ENCODE results near the gene GCFC2.

Gene GCFC2

GRCh38 chr2:75654012-75654411 is 56.7 kb downstream of the GCFC2 start:
- ATAC-seq = no peak
- no peak for TF ChIP-seq ZC3H10 (CRISPR knock-in tag; IDR thresholded peaks at IDR 0.05)
- no peak for TF ChIP-seq TCF4 (CRISPR knock-in tag; IDR thresholded peaks at IDR 0.05; ENCODE audit: borderline replicate concordance)
- TF ChIP-seq, protein P1, sequence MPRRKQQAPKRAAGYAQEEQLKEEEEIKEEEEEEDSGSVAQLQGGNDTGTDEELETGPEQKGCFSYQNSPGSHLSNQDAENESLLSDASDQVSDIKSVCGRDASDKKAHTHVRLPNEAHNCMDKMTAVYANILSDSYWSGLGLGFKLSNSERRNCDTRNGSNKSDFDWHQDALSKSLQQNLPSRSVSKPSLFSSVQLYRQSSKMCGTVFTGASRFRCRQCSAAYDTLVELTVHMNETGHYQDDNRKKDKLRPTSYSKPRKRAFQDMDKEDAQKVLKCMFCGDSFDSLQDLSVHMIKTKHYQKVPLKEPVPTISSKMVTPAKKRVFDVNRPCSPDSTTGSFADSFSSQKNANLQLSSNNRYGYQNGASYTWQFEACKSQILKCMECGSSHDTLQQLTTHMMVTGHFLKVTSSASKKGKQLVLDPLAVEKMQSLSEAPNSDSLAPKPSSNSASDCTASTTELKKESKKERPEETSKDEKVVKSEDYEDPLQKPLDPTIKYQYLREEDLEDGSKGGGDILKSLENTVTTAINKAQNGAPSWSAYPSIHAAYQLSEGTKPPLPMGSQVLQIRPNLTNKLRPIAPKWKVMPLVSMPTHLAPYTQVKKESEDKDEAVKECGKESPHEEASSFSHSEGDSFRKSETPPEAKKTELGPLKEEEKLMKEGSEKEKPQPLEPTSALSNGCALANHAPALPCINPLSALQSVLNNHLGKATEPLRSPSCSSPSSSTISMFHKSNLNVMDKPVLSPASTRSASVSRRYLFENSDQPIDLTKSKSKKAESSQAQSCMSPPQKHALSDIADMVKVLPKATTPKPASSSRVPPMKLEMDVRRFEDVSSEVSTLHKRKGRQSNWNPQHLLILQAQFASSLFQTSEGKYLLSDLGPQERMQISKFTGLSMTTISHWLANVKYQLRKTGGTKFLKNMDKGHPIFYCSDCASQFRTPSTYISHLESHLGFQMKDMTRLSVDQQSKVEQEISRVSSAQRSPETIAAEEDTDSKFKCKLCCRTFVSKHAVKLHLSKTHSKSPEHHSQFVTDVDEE (CRISPR knock-in tag; IDR thresholded peaks at IDR 0.05) = no peak
- TF ChIP-seq, protein P2, sequence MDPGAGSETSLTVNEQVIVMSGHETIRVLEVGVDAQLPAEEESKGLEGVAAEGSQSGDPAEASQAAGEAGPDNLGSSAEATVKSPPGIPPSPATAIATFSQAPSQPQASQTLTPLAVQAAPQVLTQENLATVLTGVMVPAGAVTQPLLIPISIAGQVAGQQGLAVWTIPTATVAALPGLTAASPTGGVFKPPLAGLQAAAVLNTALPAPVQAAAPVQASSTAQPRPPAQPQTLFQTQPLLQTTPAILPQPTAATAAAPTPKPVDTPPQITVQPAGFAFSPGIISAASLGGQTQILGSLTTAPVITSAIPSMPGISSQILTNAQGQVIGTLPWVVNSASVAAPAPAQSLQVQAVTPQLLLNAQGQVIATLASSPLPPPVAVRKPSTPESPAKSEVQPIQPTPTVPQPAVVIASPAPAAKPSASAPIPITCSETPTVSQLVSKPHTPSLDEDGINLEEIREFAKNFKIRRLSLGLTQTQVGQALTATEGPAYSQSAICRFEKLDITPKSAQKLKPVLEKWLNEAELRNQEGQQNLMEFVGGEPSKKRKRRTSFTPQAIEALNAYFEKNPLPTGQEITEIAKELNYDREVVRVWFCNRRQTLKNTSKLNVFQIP (CRISPR knock-in tag; IDR thresholded peaks at IDR 0.05; ENCODE audit: borderline replicate concordance, low read depth) = no peak
- TF ChIP-seq GLIS3 (CRISPR knock-in tag; IDR thresholded peaks at IDR 0.05) = no peak
- TF ChIP-seq CSRNP3 (CRISPR knock-in tag; IDR thresholded peaks at IDR 0.05) = no peak
- no peak for TF ChIP-seq RARB (CRISPR knock-in tag; IDR thresholded peaks at IDR 0.05)
- TF ChIP-seq OSR1 (CRISPR knock-in tag; IDR thresholded peaks at IDR 0.05) = no peak
- TF ChIP-seq ZFP3 (CRISPR knock-in tag; IDR thresholded peaks at IDR 0.05) = no peak
- no peak for TF ChIP-seq ISL1 (CRISPR knock-in tag; IDR thresholded peaks at IDR 0.05)
- no peak for TF ChIP-seq ARNTL (CRISPR knock-in tag; IDR thresholded peaks at IDR 0.05; ENCODE audit: borderline replicate concordance, low read depth)
- TF ChIP-seq ZFP30 (CRISPR knock-in tag; IDR thresholded peaks at IDR 0.05) = no peak
- TF ChIP-seq SNAI2 (CRISPR knock-in tag; IDR thresholded peaks at IDR 0.05) = no peak
- no peak for TF ChIP-seq CREB5 (CRISPR knock-in tag; IDR thresholded peaks at IDR 0.05; ENCODE audit: low read depth)
- no peak for TF ChIP-seq BACH2 (CRISPR knock-in tag; IDR thresholded peaks at IDR 0.05; ENCODE audit: borderline replicate concordance)
- no peak for TF ChIP-seq ZNF565 (CRISPR knock-in tag; conservative IDR thresholded peaks at IDR 0.05; ENCODE audit: low read depth)
- no peak for TF ChIP-seq ZNF70 (CRISPR knock-in tag; IDR thresholded peaks at IDR 0.05)
- no peak for TF ChIP-seq ESRRG (CRISPR knock-in tag; IDR thresholded peaks at IDR 0.05)

DNA sequence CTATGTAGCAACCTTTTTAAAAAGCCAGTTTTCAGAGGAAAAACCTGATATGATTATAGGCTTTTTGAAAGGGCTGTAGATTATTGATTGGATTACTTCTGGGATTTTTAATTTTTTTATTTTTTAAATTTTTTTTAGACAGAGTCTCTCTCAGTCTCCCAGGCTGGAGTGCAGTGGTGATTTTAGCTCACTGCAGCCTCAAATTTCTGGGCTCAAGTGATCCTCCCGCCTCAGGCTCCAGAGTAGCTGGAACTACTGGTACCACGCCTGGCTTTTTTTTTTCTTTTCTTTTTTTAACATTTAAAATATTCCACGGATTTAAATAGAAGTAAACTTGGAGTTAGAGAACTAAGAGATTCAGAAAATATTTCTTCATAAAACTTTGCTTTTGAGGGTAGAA is 62.9 kb downstream of the GCFC2 start:
- TF ChIP-seq CREB5 (CRISPR knock-in tag; IDR thresholded peaks at IDR 0.05; ENCODE audit: low read depth) (no peak), TCF4 (CRISPR knock-in tag; IDR thresholded peaks at IDR 0.05; ENCODE audit: borderline replicate concordance) (no peak), ZC3H10 (CRISPR knock-in tag; IDR thresholded peaks at IDR 0.05) (no peak), OSR1 (CRISPR knock-in tag; IDR thresholded peaks at IDR 0.05) (no peak), PATZ1 (CRISPR knock-in tag; IDR thresholded peaks at IDR 0.05; ENCODE audit: borderline replicate concordance) (no peak), GLIS3 (CRISPR knock-in tag; IDR thresholded peaks at IDR 0.05) (no peak), ISL1 (CRISPR knock-in tag; IDR thresholded peaks at IDR 0.05) (no peak), ZNF8 (CRISPR knock-in tag; IDR thresholded peaks at IDR 0.05) (no peak), CSRNP3 (CRISPR knock-in tag; IDR thresholded peaks at IDR 0.05) (no peak), PPARA (CRISPR knock-in tag; IDR thresholded peaks at IDR 0.05; ENCODE audit: borderline replicate concordance) (no peak), ARNTL (CRISPR knock-in tag; IDR thresholded peaks at IDR 0.05; ENCODE audit: borderline replicate concordance, low read depth) (no peak), BACH2 (CRISPR knock-in tag; IDR thresholded peaks at IDR 0.05; ENCODE audit: borderline replicate concordance) (no peak), TOX (CRISPR knock-in tag; IDR thresholded peaks at IDR 0.05; ENCODE audit: borderline replicate concordance) (no peak)
- TF ChIP-seq, protein P2 (CRISPR knock-in tag; IDR thresholded peaks at IDR 0.05; ENCODE audit: borderline replicate concordance, low read depth) = no peak
- ATAC-seq = 0 out of 3 replicates have a peak, but pooled peaks have one; percentile 18
